Measurements from ENCODE around the gene CMYA5.

The CMYA5 gene

DNA sequence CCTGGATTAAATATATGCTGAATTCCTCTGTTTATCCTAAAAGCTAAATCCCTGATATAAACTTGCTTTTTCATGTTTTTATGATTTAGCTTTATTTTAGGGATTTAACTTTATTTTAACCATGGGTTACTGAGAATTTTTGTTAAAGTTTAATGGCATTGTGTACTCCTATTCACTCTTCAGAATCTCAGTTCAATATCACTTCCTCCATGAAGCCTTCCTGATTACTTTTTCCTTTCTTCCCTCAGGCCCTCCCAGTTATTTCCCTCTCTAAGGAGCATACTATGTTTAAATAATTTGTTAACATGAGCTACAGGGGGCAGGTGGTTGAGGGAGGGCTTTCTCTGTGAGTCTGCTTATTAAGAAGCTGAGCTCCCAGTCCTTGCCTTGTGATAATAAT lies 151.5 kb downstream of the CMYA5 start:
- DNase-seq = no peak

GRCh38 chr5:79842006-79842881 lies 152.6 kb downstream of the CMYA5 start:
- DNase-seq = no peak

GRCh38 chr5:79842991-79843390 lies 153.4 kb downstream of the CMYA5 start:
- no peak for DNase-seq

DNA sequence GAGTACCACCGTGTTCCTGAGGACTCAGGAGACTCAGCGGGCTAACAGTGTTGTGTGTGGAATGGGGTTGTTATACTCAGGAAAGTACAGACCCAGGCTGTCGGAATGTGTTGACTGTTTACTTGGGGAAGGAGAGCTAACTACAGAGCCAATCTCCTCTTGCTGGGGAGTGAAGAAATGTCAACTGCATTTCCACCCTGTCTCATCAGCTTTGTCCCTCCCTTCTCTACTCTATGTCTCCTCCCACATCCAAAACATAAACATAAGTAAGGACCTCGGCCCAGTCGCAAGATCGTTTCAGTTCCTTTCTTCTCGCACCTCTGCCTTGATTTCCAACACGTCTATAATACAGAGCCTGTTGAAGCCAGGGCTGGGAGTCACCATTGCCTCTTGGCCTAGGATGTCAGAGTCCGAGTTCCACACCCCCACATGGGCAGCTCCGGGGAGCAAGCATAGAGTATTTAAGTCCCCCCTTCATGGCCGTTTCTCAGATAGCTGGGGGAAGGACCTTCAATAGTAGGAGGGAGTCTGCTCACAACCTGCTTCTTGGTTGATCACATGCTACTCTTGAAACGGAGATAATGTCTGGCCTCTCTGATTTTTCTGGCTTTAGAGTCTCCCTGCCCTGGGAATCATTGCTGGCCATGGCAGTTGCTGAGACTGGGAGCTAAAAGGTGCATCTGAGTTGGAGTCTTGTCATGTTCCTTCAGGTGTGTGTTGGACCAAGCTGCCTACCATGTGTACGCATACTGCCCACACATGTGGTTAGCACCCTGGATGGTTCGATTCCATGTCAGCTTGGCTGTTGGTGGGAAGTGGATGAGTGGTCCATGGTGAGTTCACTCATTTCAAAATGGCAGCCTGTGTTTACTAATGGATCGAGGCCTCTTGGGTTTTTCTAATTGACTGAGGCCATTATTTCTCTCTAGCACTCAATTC lies 154.1 kb downstream of the CMYA5 start:
- DNase-seq = no peak

DNA sequence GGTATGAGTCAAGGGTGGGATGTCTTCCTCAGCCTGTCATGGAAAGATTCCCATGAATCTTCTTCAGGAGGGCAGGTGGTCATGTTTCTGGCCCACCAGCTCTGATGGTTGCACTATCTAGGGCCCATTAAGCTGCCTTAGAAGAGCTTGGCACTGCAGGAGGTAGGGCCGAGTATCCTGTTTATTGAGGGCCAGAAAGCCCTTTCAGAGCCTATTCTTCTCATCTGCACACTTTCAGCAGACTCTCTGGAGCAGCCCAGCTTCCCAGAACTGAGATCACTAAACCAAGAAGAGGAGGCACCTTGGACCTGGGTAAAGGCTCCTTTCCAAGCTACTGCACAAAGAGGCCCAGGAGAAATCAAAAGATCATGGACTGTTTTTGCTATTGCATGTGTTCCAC lies 154.9 kb downstream of the CMYA5 start:
- no peak for DNase-seq

DNA sequence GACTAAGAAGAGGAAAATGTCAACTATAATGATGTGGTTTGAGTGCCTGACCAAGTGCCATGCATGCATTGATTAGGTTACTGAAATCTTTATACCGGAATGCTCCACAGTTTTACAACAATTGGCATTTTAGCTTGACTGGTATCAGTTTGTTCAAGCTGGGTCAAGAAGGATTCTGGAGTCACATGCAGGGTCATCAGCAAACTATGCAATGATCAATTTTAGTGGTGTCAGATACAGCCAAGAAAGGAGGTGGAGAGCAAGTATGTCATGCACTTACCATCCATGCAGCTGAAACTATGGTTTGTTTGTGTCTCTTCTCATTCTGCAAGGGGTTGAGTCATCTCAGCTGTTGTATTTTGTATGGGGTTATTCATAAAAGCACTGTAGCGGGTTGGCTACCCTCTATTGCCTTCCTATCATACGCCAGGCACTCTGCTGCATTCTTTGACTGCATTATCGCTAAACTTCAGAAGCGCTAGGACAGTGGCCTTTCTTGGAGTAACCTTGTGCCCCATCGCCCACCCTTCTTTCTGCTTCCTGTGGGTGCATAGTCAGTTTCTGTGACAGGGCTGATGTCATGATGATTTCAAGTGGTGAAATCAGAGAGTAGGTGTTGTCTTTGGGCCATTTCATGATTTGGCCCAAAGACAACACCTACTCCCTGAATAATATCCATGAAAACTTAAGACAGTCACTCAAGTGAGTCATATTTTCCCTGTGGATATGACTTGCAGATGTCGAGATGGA lies 156.0 kb downstream of the CMYA5 start:
- no peak for DNase-seq

DNA sequence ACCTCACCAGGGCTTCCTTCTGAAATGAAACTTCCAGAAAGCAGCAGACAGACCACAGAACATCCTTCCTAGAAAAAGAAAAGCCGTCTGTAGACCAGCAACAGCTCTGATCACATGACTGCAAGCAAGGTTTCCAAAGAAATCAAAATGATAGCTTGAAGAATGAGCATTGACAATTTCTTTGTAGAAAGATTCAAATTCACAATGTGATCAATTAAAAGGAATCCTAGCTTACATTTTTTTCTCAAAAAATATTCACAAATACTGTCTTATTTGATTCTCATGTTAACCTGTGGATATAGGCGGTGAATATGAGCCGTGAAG lies 156.5 kb downstream of the CMYA5 start:
- no peak for DNase-seq

DNA sequence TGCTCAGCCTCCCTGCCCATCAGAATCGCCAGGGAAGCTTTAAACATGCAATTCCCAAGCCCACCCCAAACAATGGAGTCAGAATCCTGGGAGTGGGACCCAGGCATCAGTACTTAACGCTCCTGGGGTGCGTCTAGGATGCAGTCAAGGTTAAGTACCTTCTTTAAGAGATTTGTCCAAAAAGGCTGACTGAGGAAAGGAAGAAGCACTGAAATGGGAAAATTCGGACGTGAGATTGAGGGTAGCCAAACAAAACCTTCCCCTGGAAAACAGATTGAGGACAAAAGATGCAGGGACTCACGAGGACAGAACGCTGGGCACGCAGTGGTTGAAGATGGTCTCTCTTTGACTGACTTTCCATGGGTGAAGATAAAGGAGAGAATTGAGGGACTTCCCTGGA lies 157.9 kb downstream of the CMYA5 start:
- no peak for DNase-seq

GRCh38 chr5:79849061-79849460 lies 159.4 kb downstream of the CMYA5 start:
- DNase-seq = no peak
